Activated CD8-positive, alpha-beta memory T cell treated with anti-CD3 and anti-CD28 coated beads, Interleukin-2, amount 50 U/mL, for 4 hours (primary cell): ENCODE results near the gene RNF166.
A peak's percentile ranks its signal among the peaks of the same experiment; 100 is the strongest.

Experiments
- DNase-seq: peaks from one replicate; pipeline ENCODE4 v3.0.0-alpha.2; 2020

Gene RNF166

GRCh38 chr16:88667461-88667860, 38.7 kb downstream of the RNF166 start:
- no peak for DNase-seq

GRCh38 chr16:88665570-88665969, 40.6 kb downstream of the RNF166 start:
- no peak for DNase-seq

- no peak for DNase-seq
These were observed 41.1 kb downstream of the RNF166 start for GRCh38 chr16:88665148-88665547.

- DNase-seq, result peak; percentile 95
These were observed 43.2 kb downstream of the RNF166 start, which contains the start of gene MVD for GRCh38 chr16:88662843-88663606. TSS of gene MVD (minus strand) at chr16:88663091. CDS start at chr16:88663080, 11 bp downstream.

- no peak for DNase-seq
These were observed 43.9 kb downstream of the RNF166 start for GRCh38 chr16:88662222-88662842.

- no peak for DNase-seq
These were observed 44.7 kb downstream of the RNF166 start for GRCh38 chr16:88661468-88661867.

GRCh38 chr16:88659160-88659559, 47.0 kb downstream of the RNF166 start:
- no peak for DNase-seq

- no peak for DNase-seq
These were observed 47.5 kb downstream of the RNF166 start for GRCh38 chr16:88658714-88659113.

GRCh38 chr16:88657371-88657770, 48.8 kb downstream of the RNF166 start:
- no peak for DNase-seq

GRCh38 chr16:88656291-88656980, 49.8 kb downstream of the RNF166 start:
- DNase-seq, result no peak

- no peak for DNase-seq
These were observed 50.4 kb downstream of the RNF166 start for GRCh38 chr16:88655733-88656281.

- no peak for DNase-seq
These were observed 51.0 kb downstream of the RNF166 start for GRCh38 chr16:88655053-88655732.

- DNase-seq, result no peak
These were observed 51.7 kb downstream of the RNF166 start for GRCh38 chr16:88654363-88655052.

- DNase-seq, result no peak
These were observed 52.4 kb downstream of the RNF166 start for GRCh38 chr16:88653596-88654362.

GRCh38 chr16:88653101-88653500, 53.1 kb downstream of the RNF166 start:
- DNase-seq, result no peak

- DNase-seq, result no peak
These were observed 53.5 kb downstream of the RNF166 start for GRCh38 chr16:88652762-88653063.

GRCh38 chr16:88651989-88652761, 54.0 kb downstream of the RNF166 start:
- no peak for DNase-seq

- peak; percentile 54 for DNase-seq
These were observed 54.8 kb downstream of the RNF166 start for GRCh38 chr16:88651276-88651988.

GRCh38 chr16:88650749-88651275, 55.4 kb downstream of the RNF166 start, which contains the start of gene CYBA:
TSS of gene CYBA (minus strand) at chr16:88651053. CDS start at chr16:88651013, 40 bp downstream.
- DNase-seq, result peak; percentile 77
